H9 (cell line): ENCODE measurements around the gene XPC. TPM values are rescaled to one million over a fixed set of nuclear protein-coding genes. Genes with fewer than 3 reads are reported as not detected.

ENCODE experiments used
- DNase-seq: peaks from one replicate; pipeline ENCODE4 v3.0.0-alpha.2; 2017
- H2AFZ ChIP-seq: one replicate; pipeline ENCODE4 v1.6.1; 2013; ENCODE audit warnings: mild to moderate bottlenecking, low read length, control low read depth, moderate library complexity
- H2AK5ac ChIP-seq: 2 replicates; pipeline ENCODE4 v1.6.1; 2013; ENCODE audit warnings: low read length, control low read depth, mixed read lengths; ENCODE audit not compliant: insufficient read length
- H2BK120ac ChIP-seq: one replicate; pipeline ENCODE4 v1.6.1; 2013; ENCODE audit warnings: low read depth, mild to moderate bottlenecking, low read length, control low read depth, inconsistent platforms; ENCODE audit not compliant: poor library complexity, severe bottlenecking
- H2BK12ac ChIP-seq: 2 replicates; pipeline ENCODE4 v1.6.1; 2013; ENCODE audit warnings: low read length, control low read depth, mixed read lengths, low read depth; ENCODE audit not compliant: insufficient read length
- H2BK15ac ChIP-seq: 2 replicates; pipeline ENCODE4 v1.6.1; 2013; ENCODE audit warnings: low read depth, low read length, control low read depth
- H2BK20ac ChIP-seq: one replicate; pipeline ENCODE4 v1.6.1; 2013; ENCODE audit warnings: low read depth, mild to moderate bottlenecking, low read length, control low read depth, inconsistent platforms; ENCODE audit not compliant: poor library complexity, severe bottlenecking
- H2BK5ac ChIP-seq: 2 replicates; pipeline ENCODE4 v1.6.1; 2013; ENCODE audit warnings: low read length, control low read depth, mixed read lengths; ENCODE audit not compliant: insufficient read length
- H3K14ac ChIP-seq: 2 replicates; pipeline ENCODE4 v1.6.1; 2013; ENCODE audit warnings: low read length, control low read depth; ENCODE audit not compliant: insufficient read depth
- H3K18ac ChIP-seq: 2 replicates; pipeline ENCODE4 v1.6.1; 2013; ENCODE audit warnings: low read depth, mild to moderate bottlenecking, mixed read lengths, low read length, control low read depth; ENCODE audit not compliant: insufficient read length
- H3K23ac ChIP-seq: 2 replicates; pipeline ENCODE4 v1.6.1; 2013; ENCODE audit warnings: low read length, control low read depth, mixed read lengths, low read depth; ENCODE audit not compliant: insufficient read length
- H3K23me2 ChIP-seq: 2 replicates; pipeline ENCODE4 v1.6.1; 2013; ENCODE audit warnings: low read depth, mild to moderate bottlenecking, mixed read lengths, low read length, control low read depth; ENCODE audit not compliant: insufficient read length, poor library complexity, severe bottlenecking
- H3K27ac ChIP-seq: 2 replicates; pipeline ENCODE4 v1.5.1; 2013; ENCODE audit warnings: low read length, control low read depth, mixed read lengths, low read depth; ENCODE audit not compliant: insufficient read length
- H3K27me3 ChIP-seq: 2 replicates; pipeline ENCODE4 v1.6.1; 2013; ENCODE audit warnings: low read length, control low read depth, inconsistent platforms; ENCODE audit not compliant: insufficient read depth
- H3K4ac ChIP-seq: 2 replicates; pipeline ENCODE4 v1.6.1; 2013; ENCODE audit warnings: low read depth, mild to moderate bottlenecking, control low read depth, inconsistent platforms, low read length, moderate library complexity
- H3K4me1 ChIP-seq: 2 replicates; pipeline ENCODE4 v1.6.1; 2013; ENCODE audit warnings: low read length, control low read depth, inconsistent platforms; ENCODE audit not compliant: insufficient read depth
- H3K4me2 ChIP-seq: 2 replicates; pipeline ENCODE4 v1.6.1; 2013; ENCODE audit warnings: low read length, control low read depth, mixed read lengths; ENCODE audit not compliant: insufficient read length, insufficient read depth
- H3K56ac ChIP-seq: 2 replicates; pipeline ENCODE4 v1.6.1; 2013; ENCODE audit warnings: low read depth, mild to moderate bottlenecking, mixed read lengths, low read length, control low read depth; ENCODE audit not compliant: insufficient read length
- H3K79me1 ChIP-seq: 2 replicates; pipeline ENCODE4 v1.6.1; 2013; ENCODE audit warnings: low read depth, mild to moderate bottlenecking, moderate library complexity, low read length, control low read depth, inconsistent platforms; ENCODE audit not compliant: insufficient read depth, poor library complexity, severe bottlenecking
- H3K79me2 ChIP-seq: 2 replicates; pipeline ENCODE4 v1.6.1; 2013; ENCODE audit warnings: low read length, control low read depth, inconsistent platforms; ENCODE audit not compliant: insufficient read depth
- H3K9ac ChIP-seq: 2 replicates; pipeline ENCODE4 v1.6.1; 2013; ENCODE audit warnings: low read length, control low read depth, mixed read lengths; ENCODE audit not compliant: insufficient read length; ENCODE audit errors: extremely low read depth
- H3K9me3 ChIP-seq: one replicate; pipeline ENCODE4 v1.6.1; 2013; ENCODE audit warnings: low read depth, low read length, inconsistent platforms; ENCODE audit not compliant: control insufficient read depth
- H3T11ph ChIP-seq: one replicate; pipeline ENCODE4 v1.6.1; 2013; ENCODE audit warnings: mild to moderate bottlenecking, low read length, control low read depth, inconsistent platforms
- H4K20me1 ChIP-seq: one replicate; pipeline ENCODE4 v1.6.1; 2013; ENCODE audit not compliant: control insufficient read depth, insufficient read length, insufficient read depth
- H4K5ac ChIP-seq: 2 replicates; pipeline ENCODE4 v1.6.1; 2013; ENCODE audit warnings: low read depth, mild to moderate bottlenecking, mixed read lengths, low read length, control low read depth; ENCODE audit not compliant: insufficient read length
- H4K8ac ChIP-seq: replicated peaks from 2 replicates; pipeline ENCODE4 v1.6.1; 2013; ENCODE audit warnings: low read length, control low read depth, mixed read lengths, low read depth; ENCODE audit not compliant: insufficient read length
- H4K91ac ChIP-seq: 2 replicates; pipeline ENCODE4 v1.6.1; 2013; ENCODE audit warnings: low read depth, mild to moderate bottlenecking, moderate library complexity, mixed read lengths, low read length, control low read depth; ENCODE audit not compliant: insufficient read length
- H3K27ac Mint-ChIP-seq, 3 experiments: 2 replicates in 2 of 3; 3 replicates in 1 of 3; pipeline ENCODE4 v1.8.0; 2020 to 2021; ENCODE audit warnings: mixed read lengths in 3 of 3, mild to moderate bottlenecking in 1 of 3, moderate library complexity in 1 of 3
- H3K27me3 Mint-ChIP-seq: 2 replicates; pipeline ENCODE4 v1.8.0; 2021; ENCODE audit warnings: low read depth, mild to moderate bottlenecking, moderate library complexity, mixed read lengths
- H3K36me3 Mint-ChIP-seq, 3 experiments: 2 replicates in 2 of 3; 3 replicates in 1 of 3; pipeline ENCODE4 v1.8.0; 2020 to 2021; ENCODE audit warnings: low read depth in 3 of 3, mixed read lengths in 3 of 3; ENCODE audit not compliant: insufficient read depth in 1 of 3
- H3K4me1 Mint-ChIP-seq, 2 experiments: 2 replicates each; pipeline ENCODE4 v1.8.0; 2020; ENCODE audit warnings: mixed read lengths in 2 of 2
- H3K4me3 Mint-ChIP-seq, 2 experiments: 2 replicates in 1 of 2; 3 replicates in 1 of 2; pipeline ENCODE4 v1.8.0; 2020 to 2021; ENCODE audit warnings: mild to moderate bottlenecking in 2 of 2, mixed read lengths in 2 of 2, moderate library complexity in 1 of 2
- H3K9me3 Mint-ChIP-seq, 2 experiments: 2 replicates in 1 of 2; 3 replicates in 1 of 2; pipeline ENCODE4 v1.8.0; 2020; ENCODE audit warnings: mild to moderate bottlenecking in 2 of 2, mixed read lengths in 2 of 2, moderate library complexity in 1 of 2
- WGBS: extraction: QIAGEN DNeasy Blood & Tissue Kit; methylation state at CpG from one replicate; pipeline ENCODE4 v1.1.7; 2013; ENCODE audit warnings: missing lambda C conversion rate, low lambda C conversion rate, mixed read lengths; ENCODE audit not compliant: insufficient read length; ENCODE audit errors: extremely low coverage; 5-methylcytosine and 5-hydroxymethylcytosine counted together
- total RNA-seq: library from RNA; stranded (reverse); gene quantifications from 2 replicates; pipeline ENCODE4 v1.2.1, GENCODE V29; 2021
- TF ChIP-seq, protein P1 (sequence below): fragments of 200-600 bp; sonication (generic); conservative IDR thresholded peaks from 3 replicates; pipeline ENCODE4 v1.8.0; 2021; ENCODE audit warnings: antibody characterized with exemption, mild to moderate bottlenecking

XPC gene
- total RNA-seq, 1 experiment from 2014 or later: 30.3 TPM

DNA sequence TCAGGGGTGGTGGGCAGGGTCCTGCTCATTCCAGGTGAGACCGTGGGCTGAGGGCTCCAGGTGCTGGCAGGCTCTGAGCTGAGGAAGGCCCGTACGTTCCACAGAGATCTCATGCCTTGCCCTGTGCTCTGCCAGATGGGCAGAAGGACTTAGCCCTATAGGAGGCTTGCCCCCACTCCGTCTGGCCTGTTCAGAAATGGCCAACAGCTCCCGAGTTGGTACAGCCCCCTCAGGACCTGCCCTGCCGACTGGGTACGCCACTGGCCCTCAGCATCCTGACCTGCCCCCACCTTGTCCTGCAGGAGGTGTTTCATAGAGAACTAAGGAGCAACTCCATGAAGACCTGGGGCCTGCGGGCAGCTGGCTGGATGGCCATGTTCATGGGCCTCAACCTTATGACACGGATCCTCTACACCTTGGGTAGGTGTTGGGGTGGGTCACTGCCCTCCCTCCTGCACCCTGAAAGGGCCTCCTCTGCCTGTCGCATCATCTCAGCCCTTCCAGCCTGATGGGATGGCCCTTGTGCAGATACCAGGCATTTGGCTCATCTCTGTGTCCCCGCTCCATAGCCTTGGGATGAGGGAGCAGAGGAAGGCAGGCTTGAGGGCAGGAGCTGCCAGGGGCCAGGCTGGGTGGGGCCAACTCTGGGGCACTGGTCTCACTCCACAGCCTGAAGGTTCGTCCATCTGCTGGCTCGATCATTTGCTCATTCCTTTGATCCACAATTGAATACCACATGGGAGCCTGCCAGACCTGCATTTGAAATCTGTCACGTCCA, 39.3 kb downstream of the XPC start:
- TF ChIP-seq, protein P1, sequence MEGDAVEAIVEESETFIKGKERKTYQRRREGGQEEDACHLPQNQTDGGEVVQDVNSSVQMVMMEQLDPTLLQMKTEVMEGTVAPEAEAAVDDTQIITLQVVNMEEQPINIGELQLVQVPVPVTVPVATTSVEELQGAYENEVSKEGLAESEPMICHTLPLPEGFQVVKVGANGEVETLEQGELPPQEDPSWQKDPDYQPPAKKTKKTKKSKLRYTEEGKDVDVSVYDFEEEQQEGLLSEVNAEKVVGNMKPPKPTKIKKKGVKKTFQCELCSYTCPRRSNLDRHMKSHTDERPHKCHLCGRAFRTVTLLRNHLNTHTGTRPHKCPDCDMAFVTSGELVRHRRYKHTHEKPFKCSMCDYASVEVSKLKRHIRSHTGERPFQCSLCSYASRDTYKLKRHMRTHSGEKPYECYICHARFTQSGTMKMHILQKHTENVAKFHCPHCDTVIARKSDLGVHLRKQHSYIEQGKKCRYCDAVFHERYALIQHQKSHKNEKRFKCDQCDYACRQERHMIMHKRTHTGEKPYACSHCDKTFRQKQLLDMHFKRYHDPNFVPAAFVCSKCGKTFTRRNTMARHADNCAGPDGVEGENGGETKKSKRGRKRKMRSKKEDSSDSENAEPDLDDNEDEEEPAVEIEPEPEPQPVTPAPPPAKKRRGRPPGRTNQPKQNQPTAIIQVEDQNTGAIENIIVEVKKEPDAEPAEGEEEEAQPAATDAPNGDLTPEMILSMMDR: no peak
- Histone ChIP-seq H2AFZ (no peak overlapping the region), H3K56ac (no peak overlapping the region), H3K23me2 (no peaks in the 10 kb centered on the region), H3K23ac (no peak overlapping the region), H3T11ph (no peak overlapping the region), H2AK5ac (no peak overlapping the region), H3K79me1 (no peaks in the 10 kb centered on the region), H3K27me3 (no peaks in the 10 kb centered on the region), H2BK15ac (no peak overlapping the region), H3K79me2 (no peaks in the 10 kb centered on the region), H2BK5ac (no peak overlapping the region), H3K4me1 (no peaks in the 10 kb centered on the region), H4K20me1 (peaks cover 2% of the 10 kb centered on the region), H3K9me3 (no peaks in the 10 kb centered on the region), H4K5ac (no peak overlapping the region), H4K91ac (no peak overlapping the region), H3K14ac (no peak overlapping the region), H2BK20ac (no peak overlapping the region), H2BK120ac (no peak overlapping the region), H3K9ac (no peak overlapping the region), H2BK12ac (no peak overlapping the region), H3K4me2 (no peak overlapping the region), H3K27ac (no peak overlapping the region), H3K4ac (no peak overlapping the region), H4K8ac (no peak overlapping the region), H3K18ac (no peak overlapping the region)
- peaks cover 0 to 2% of the 10 kb centered on the region in 2 experiments; a peak in 2 of 4 replicates for H3K4me1 Mint-ChIP-seq
- H3K36me3 Mint-ChIP-seq: peaks cover 9 to 69% (median 34%) of the 10 kb centered on the region in 3 experiments; a peak in 6 of 7 replicates
- DNase-seq: no peak
- H3K9me3 Mint-ChIP-seq: no peaks in the 10 kb centered on the region
- H3K27me3 Mint-ChIP-seq: no peaks in the 10 kb centered on the region; the same call in 1 of the 2 replicates
- H3K27ac Mint-ChIP-seq: no peak overlapping the region; a peak in 1 of 7 replicates
- no peak overlapping the region; a peak in 1 of 5 replicates for H3K4me3 Mint-ChIP-seq
- no CpG with 5 or more reads among the region's 14 CpGs for WGBS
